Neural cell (in vitro differentiated cells): ENCODE data around the gene APOOL. TPM values are rescaled to one million over a fixed set of nuclear protein-coding genes. Genes with fewer than 3 reads are reported as not detected.

ENCODE experiments used
- H2AFZ ChIP-seq: fragments of 200-600, 300-800 bp; sonication (generic), shearing (Covaris generic); 2 replicates; pipeline ENCODE4 v1.6.0; 2014; ENCODE audit warnings: low read depth, mild to moderate bottlenecking, antibody characterized with exemption, low read length, moderate library complexity
- H3F3A ChIP-seq: fragments of 200-600 bp; shearing (Covaris generic); 2 replicates; pipeline ENCODE4 v1.6.1; 2016; ENCODE audit warnings: mild to moderate bottlenecking, moderate library complexity, mixed read lengths, antibody characterized with exemption, low read length; ENCODE audit not compliant: insufficient read depth, poor library complexity, severe bottlenecking
- H3K27ac ChIP-seq: fragments of 200-600, 300-800 bp; sonication (generic), shearing (Covaris generic); 2 replicates; pipeline ENCODE4 v1.5.1; 2014; ENCODE audit warnings: mild to moderate bottlenecking, low read length, moderate library complexity
- H3K27me3 ChIP-seq: fragments of 300-800, 200-600 bp; sonication (generic), shearing (Covaris generic); 2 replicates; pipeline ENCODE4 v1.6.0; 2014; ENCODE audit warnings: mild to moderate bottlenecking, low read depth, low read length, moderate library complexity; ENCODE audit not compliant: insufficient read depth
- H3K36me3 ChIP-seq: fragments of 300-800, 200-600 bp; sonication (generic), shearing (Covaris generic); 2 replicates; pipeline ENCODE4 v1.5.1; 2014; ENCODE audit warnings: mild to moderate bottlenecking, antibody characterized with exemption, low read length, moderate library complexity; ENCODE audit not compliant: insufficient read depth
- H3K4me2 ChIP-seq: fragments of 300-800, 200-600 bp; sonication (generic), shearing (Covaris generic); 2 replicates; pipeline ENCODE4 v1.6.0; 2014; ENCODE audit warnings: mild to moderate bottlenecking, low read length
- H3K4me3 ChIP-seq: fragments of 300-800, 200-600 bp; sonication (generic), shearing (Covaris generic); 2 replicates; pipeline ENCODE4 v1.5.1; 2014; ENCODE audit warnings: mild to moderate bottlenecking, low read length, moderate library complexity
- H3K79me2 ChIP-seq: fragments of 200-600 bp; shearing (Covaris generic); replicated peaks from 2 replicates; pipeline ENCODE4 v1.6.0; 2014; ENCODE audit warnings: mild to moderate bottlenecking, low read length, moderate library complexity; ENCODE audit not compliant: insufficient read depth
- H3K9ac ChIP-seq: fragments of 300-800, 200-600 bp; sonication (generic), shearing (Covaris generic); 2 replicates; pipeline ENCODE4 v1.6.1; 2016; ENCODE audit warnings: mild to moderate bottlenecking, low read length, mixed read lengths
- H3K9me2 ChIP-seq: fragments of 200-600 bp; shearing (Covaris generic); 2 replicates; pipeline ENCODE4 v1.6.1; 2016; ENCODE audit warnings: mild to moderate bottlenecking, low read length, mixed read lengths; ENCODE audit not compliant: insufficient read depth
- H3K9me3 ChIP-seq: fragments of 200-600, 300-800 bp; sonication (generic), shearing (Covaris generic); 2 replicates; pipeline ENCODE4 v1.6.1; 2016; ENCODE audit warnings: mild to moderate bottlenecking, mixed run types, low read length, moderate library complexity, mixed read lengths
- H4K20me1 ChIP-seq: fragments of 200-600 bp; shearing (Covaris generic); 2 replicates; pipeline ENCODE4 v1.6.1; 2016; ENCODE audit warnings: mild to moderate bottlenecking, mixed run types; ENCODE audit not compliant: insufficient read depth
- CTCF ChIP-seq: fragments of 450-650 bp; IDR thresholded peaks from 2 replicates; pipeline ENCODE4 v1.5.1; 2014; ENCODE audit warnings: antibody characterized with exemption, mild to moderate bottlenecking, moderate library complexity; ENCODE audit not compliant: poor library complexity, severe bottlenecking
- EP300 ChIP-seq: fragments of 450-650 bp; conservative IDR thresholded peaks from 2 replicates; pipeline ENCODE4 v1.6.1; 2014; ENCODE audit warnings: antibody characterized with exemption, mild to moderate bottlenecking, moderate library complexity; ENCODE audit not compliant: poor library complexity, severe bottlenecking
- EZH2 ChIP-seq: fragments of 200-600, 300-800 bp; shearing (Covaris generic), sonication (generic); IDR thresholded peaks from 2 replicates; pipeline ENCODE4 v1.6.1; 2014; ENCODE audit warnings: antibody characterized with exemption, low read length, borderline replicate concordance, mild to moderate bottlenecking; ENCODE audit not compliant: insufficient read depth, poor library complexity, severe bottlenecking
- MXI1 ChIP-seq: fragments of 450-650 bp; conservative IDR thresholded peaks from 2 replicates; pipeline ENCODE4 v1.6.1; 2014; ENCODE audit warnings: antibody characterized with exemption, mild to moderate bottlenecking; ENCODE audit not compliant: poor library complexity, severe bottlenecking
- POLR2AphosphoS5 ChIP-seq: IDR thresholded peaks from 2 replicates; pipeline ENCODE4 v1.6.1; 2012
- RAD21 ChIP-seq: fragments of 450-650 bp; conservative IDR thresholded peaks from 2 replicates; pipeline ENCODE4 v1.6.1; 2014; ENCODE audit warnings: antibody characterized with exemption, mild to moderate bottlenecking, moderate library complexity
- REST ChIP-seq: IDR thresholded peaks from 2 replicates; pipeline ENCODE4 v1.6.1; 2012; ENCODE audit warnings: borderline replicate concordance
- SMC3 ChIP-seq: fragments of 450-650 bp; conservative IDR thresholded peaks from 2 replicates; pipeline ENCODE4 v1.6.1; 2014; ENCODE audit warnings: antibody characterized with exemption, mild to moderate bottlenecking, moderate library complexity; ENCODE audit not compliant: poor library complexity
- TAF1 ChIP-seq: IDR thresholded peaks from 2 replicates; pipeline ENCODE4 v1.6.1; 2012; ENCODE audit warnings: low read depth
- polyA plus RNA-seq: library from polyadenylated mRNA; depleted of rRNA; stranded (reverse); fragments of >200 nt; gene quantifications from 2 replicates; pipeline ENCODE4 v1.2.3, GENCODE V29; 2014

Gene APOOL
- polyA plus RNA-seq, 1 donor from 2014 or later = 3.6 TPM

- no peak for TF ChIP-seq CTCF
Observed at GRCh38 chrX:85139422-85139821, 135.7 kb downstream of the APOOL start (continued).

GRCh38 chrX:85140964-85141363 lies 137.3 kb downstream of the APOOL start:
- Histone ChIP-seq H3K9me2 (no peaks in the 10 kb centered on the region), H3F3A (no peaks in the 10 kb centered on the region), H3K36me3 (no peaks in the 10 kb centered on the region), H3K27ac (no peak overlapping the region), H3K27me3 (no peaks in the 10 kb centered on the region), H4K20me1 (no peaks in the 10 kb centered on the region), H3K4me3 (no peak overlapping the region), H3K9me3 (no peaks in the 10 kb centered on the region), H3K4me2 (no peak overlapping the region), H3K9ac (no peak overlapping the region), H3K79me2 (no peaks in the 10 kb centered on the region), H2AFZ (no peak overlapping the region)
- TF ChIP-seq POLR2AphosphoS5 (no peak), MXI1 (no peak), SMC3 (no peak), EP300 (no peak), RAD21 (no peak), CTCF (no peak), REST (no peak), TAF1 (no peak), EZH2 (no peak)

Other genes with a start within 250 kb of the APOOL start
- gene SATL1, start 239.9 kb downstream of the APOOL start, polyA plus RNA-seq = 2.6 TPM in 2 replicates
- 301 and 321 TPM in 2 replicates for gene ZNF711, start 240.1 kb downstream of the APOOL start, polyA plus RNA-seq